ENCODE results near the gene RFPL1. TPM values are rescaled to one million over a fixed set of nuclear protein-coding genes. Genes with fewer than 3 reads are reported as not detected.

RFPL1 gene
- total and polyA plus RNA-seq, 2 experiments from 2014 or later, result not detected

- TF ChIP-seq ZNF462 (CRISPR knock-in tag; IDR thresholded peaks at IDR 0.05) (no peak), EZH2 (IDR thresholded peaks at IDR 0.05; ENCODE audit: low read depth, unreplicated experiment) (no peak), CREB1 (CRISPR knock-in tag; IDR thresholded peaks at IDR 0.05; ENCODE audit: low read depth) (no peak), EZH2phosphoT487 (IDR thresholded peaks at IDR 0.05; ENCODE audit: unreplicated experiment) (no peak), JUNB (IDR thresholded peaks at IDR 0.05; ENCODE audit: unreplicated experiment) (no peak), REST (IDR thresholded peaks at IDR 0.05; ENCODE audit: unreplicated experiment) (no peak), ZNF331 (CRISPR knock-in tag; IDR thresholded peaks at IDR 0.05; ENCODE audit: low read depth) (no peak), ZNF114 (CRISPR knock-in tag; IDR thresholded peaks at IDR 0.05) (no peak)
- TF ChIP-seq, protein P1, sequence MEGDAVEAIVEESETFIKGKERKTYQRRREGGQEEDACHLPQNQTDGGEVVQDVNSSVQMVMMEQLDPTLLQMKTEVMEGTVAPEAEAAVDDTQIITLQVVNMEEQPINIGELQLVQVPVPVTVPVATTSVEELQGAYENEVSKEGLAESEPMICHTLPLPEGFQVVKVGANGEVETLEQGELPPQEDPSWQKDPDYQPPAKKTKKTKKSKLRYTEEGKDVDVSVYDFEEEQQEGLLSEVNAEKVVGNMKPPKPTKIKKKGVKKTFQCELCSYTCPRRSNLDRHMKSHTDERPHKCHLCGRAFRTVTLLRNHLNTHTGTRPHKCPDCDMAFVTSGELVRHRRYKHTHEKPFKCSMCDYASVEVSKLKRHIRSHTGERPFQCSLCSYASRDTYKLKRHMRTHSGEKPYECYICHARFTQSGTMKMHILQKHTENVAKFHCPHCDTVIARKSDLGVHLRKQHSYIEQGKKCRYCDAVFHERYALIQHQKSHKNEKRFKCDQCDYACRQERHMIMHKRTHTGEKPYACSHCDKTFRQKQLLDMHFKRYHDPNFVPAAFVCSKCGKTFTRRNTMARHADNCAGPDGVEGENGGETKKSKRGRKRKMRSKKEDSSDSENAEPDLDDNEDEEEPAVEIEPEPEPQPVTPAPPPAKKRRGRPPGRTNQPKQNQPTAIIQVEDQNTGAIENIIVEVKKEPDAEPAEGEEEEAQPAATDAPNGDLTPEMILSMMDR (conservative IDR thresholded peaks at IDR 0.05; ENCODE audit: low read depth in 2 of 2), result no peak
Measured at GRCh38 chr22:29443452-29443851, 5.1 kb downstream of the RFPL1 start (continued).
